CD14-positive monocyte (primary cell): ENCODE measurements around the gene LRRC47. TPM values are rescaled to one million over a fixed set of nuclear protein-coding genes. Genes with fewer than 3 reads are reported as not detected.

Source experiments
- DNase-seq, 3 donors: peaks; one replicate each; pipeline ENCODE4 v3.0.0-alpha.2; 2011 to 2022
- H2AFZ ChIP-seq: 2 replicates; pipeline ENCODE4 v1.6.0; 2012; ENCODE audit warnings: mild to moderate bottlenecking, low read depth, low read length, inconsistent platforms; ENCODE audit not compliant: insufficient read depth, poor library complexity, severe bottlenecking
- H3K27ac ChIP-seq, 2 donors: 1 replicate in 1 of 2; 2 replicates in 1 of 2; pipeline ENCODE4 v1.5.1; 2012 to 2013; ENCODE audit warnings: low read length in 2 of 2, control low read depth in 1 of 2, inconsistent platforms in 1 of 2, low read depth in 1 of 2, mild to moderate bottlenecking in 1 of 2
- H3K27me3 ChIP-seq, 2 donors: one replicate each; pipeline versions ENCODE4 v1.6.0 to v1.6.1; 2011 to 2013; ENCODE audit warnings: low read length in 2 of 2; ENCODE audit not compliant: control insufficient read depth in 2 of 2, insufficient read depth in 2 of 2
- H3K36me3 ChIP-seq, 2 donors: replicated peaks in 1 of 2; 1 replicate in 1 of 2; 2 replicates in 1 of 2; pipeline versions ENCODE4 v1.5.1 to v1.6.1; 2012 to 2013; ENCODE audit warnings: low read length in 2 of 2, control low read depth in 1 of 2, inconsistent platforms in 1 of 2, mild to moderate bottlenecking in 1 of 2; ENCODE audit not compliant: insufficient read depth in 2 of 2, control insufficient read depth in 1 of 2
- H3K4me1 ChIP-seq, 2 donors: 1 replicate in 1 of 2; 2 replicates in 1 of 2; pipeline versions ENCODE4 v1.5.1 to v1.6.1; 2012 to 2013; ENCODE audit warnings: low read length in 2 of 2, control low read depth in 1 of 2, inconsistent platforms in 1 of 2, mild to moderate bottlenecking in 1 of 2, moderate library complexity in 1 of 2; ENCODE audit not compliant: insufficient read depth in 2 of 2, control insufficient read depth in 1 of 2
- H3K4me2 ChIP-seq: replicated peaks from 2 replicates; pipeline ENCODE3; 2012; ENCODE audit warnings: low read length, moderate library complexity, mild to moderate bottlenecking; ENCODE audit not compliant: poor library complexity, severe bottlenecking; ENCODE audit errors: extremely low read depth
- H3K4me3 ChIP-seq, 3 experiments: fragments of 200-600 bp in 1 of 3; sonication (generic) in 1 of 3; replicated peaks in 1 of 3; 1 replicate in 2 of 3; 2 replicates in 1 of 3; pipeline ENCODE4 v1.5.1; 2011 to 2013; ENCODE audit warnings: low read length in 3 of 3, mild to moderate bottlenecking in 3 of 3, control low read depth in 2 of 3, low read depth in 2 of 3, inconsistent platforms in 1 of 3, moderate library complexity in 1 of 3
- H3K79me2 ChIP-seq: 2 replicates; pipeline ENCODE4 v1.6.0; 2012; ENCODE audit warnings: mild to moderate bottlenecking, control low read depth, inconsistent platforms, low read length, moderate library complexity; ENCODE audit not compliant: insufficient read depth
- H3K9ac ChIP-seq: 2 replicates; pipeline ENCODE4 v1.6.0; 2017; ENCODE audit warnings: low read length, mild to moderate bottlenecking; ENCODE audit not compliant: insufficient read depth, poor library complexity, severe bottlenecking
- H3K9me3 ChIP-seq, 2 donors: replicated peaks in 1 of 2; 1 replicate in 1 of 2; 2 replicates in 1 of 2; pipeline versions ENCODE4 v1.5.1 to v1.6.1; 2012 to 2013; ENCODE audit warnings: low read length in 2 of 2, control low read depth in 1 of 2; ENCODE audit not compliant: control insufficient read depth in 1 of 2, insufficient read depth in 1 of 2
- H4K20me1 ChIP-seq: 2 replicates; pipeline ENCODE4 v1.6.0; 2012; ENCODE audit warnings: mild to moderate bottlenecking, low read length, control low read depth, moderate library complexity; ENCODE audit not compliant: insufficient read depth
- H3K27ac Mint-ChIP-seq, 7 donors: one replicate each; pipeline ENCODE4 v1.8.0; 2020; ENCODE audit warnings: mild to moderate bottlenecking in 7 of 7, mixed read lengths in 7 of 7, moderate library complexity in 6 of 7, inconsistent platforms in 2 of 7
- H3K27me3 Mint-ChIP-seq, 3 donors: one replicate each; pipeline ENCODE4 v1.8.0; 2021 to 2022; ENCODE audit warnings: low read depth in 3 of 3, mild to moderate bottlenecking in 3 of 3, mixed read lengths in 3 of 3, moderate library complexity in 3 of 3, inconsistent platforms in 1 of 3
- H3K36me3 Mint-ChIP-seq, 2 donors: one replicate each; pipeline ENCODE4 v1.8.0; 2020; ENCODE audit warnings: mixed read lengths in 2 of 2, inconsistent platforms in 1 of 2, mild to moderate bottlenecking in 1 of 2
- H3K4me1 Mint-ChIP-seq: one replicate; pipeline ENCODE4 v1.8.0; 2020; ENCODE audit warnings: mild to moderate bottlenecking, mixed read lengths
- H3K4me3 Mint-ChIP-seq, 2 donors: one replicate each; pipeline ENCODE4 v1.8.0; 2020; ENCODE audit warnings: mild to moderate bottlenecking in 2 of 2, mixed read lengths in 2 of 2, moderate library complexity in 1 of 2
- H3K9me3 Mint-ChIP-seq, 7 donors: one replicate each; pipeline ENCODE4 v1.8.0; 2020 to 2022; ENCODE audit warnings: mixed read lengths in 7 of 7, mild to moderate bottlenecking in 6 of 7, moderate library complexity in 6 of 7, inconsistent platforms in 2 of 7
- whole genome bisulfite sequencing: methylation state at CpG from one replicate; pipeline ENCODE4 v1.1.5; 2013; ENCODE audit warnings: missing lambda C conversion rate; ENCODE audit not compliant: insufficient coverage; 5-methylcytosine and 5-hydroxymethylcytosine counted together
- intact Hi-C, 2 donors: fragments of 100-400 bp; cut with micrococcal nuclease; formaldehyde crosslinking; loops; one replicate each; pipeline versions ENCODE4 v1.15.0 to v1.15.1; 2023
- polyA plus RNA-seq, 3 donors: library from polyadenylated mRNA; depleted of rRNA in 1 of 3; unstranded in 2 of 3; stranded (reverse) in 1 of 3; fragments of 300-500 nt in 2 of 3; fragments of >200 nt in 1 of 3; fragmentation: Illumina TruSeq in 2 of 3; gene quantifications; 1 replicate in 2 of 3; 2 replicates in 1 of 3; pipeline ENCODE4 v1.2.3, GENCODE V29; 2012 to 2021
- TF ChIP-seq, protein P1 (sequence below): fragments of 200-600 bp; IDR thresholded peaks from one replicate; pipeline ENCODE4 v1.8.0; 2022; ENCODE audit warnings: antibody characterized with exemption, mild to moderate bottlenecking

LRRC47 gene
- polyA plus RNA-seq, 3 donors = 17.8 to 24.8 (median 18.0) TPM

DNA sequence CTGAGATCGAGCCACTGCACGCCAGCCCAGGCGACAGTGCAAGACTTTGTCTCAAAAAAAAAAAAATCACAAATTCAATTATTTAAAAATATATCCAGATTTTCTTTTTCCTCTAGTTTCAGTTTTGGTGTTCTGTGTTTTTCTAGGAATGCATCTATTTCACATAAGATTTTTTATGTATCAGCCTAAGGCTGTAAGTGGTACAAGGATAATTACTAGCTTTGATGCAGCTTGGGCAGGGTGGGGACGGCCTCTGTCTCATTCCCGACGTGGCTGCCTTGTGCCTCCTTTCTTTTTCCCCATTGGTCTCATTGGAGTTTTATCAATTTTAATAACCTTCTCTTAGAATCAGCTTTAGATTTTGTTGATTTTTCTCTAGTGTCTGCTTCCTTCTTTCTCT lies 37.1 kb downstream of the LRRC47 start:
- Mint-ChIP-seq H3K36me3 (no peaks in the 10 kb centered on the region), H3K9me3 (peaks cover 0 to 11% (median 4%) of the 10 kb centered on the region in 7 donors), H3K27ac (no peak overlapping the region), H3K4me3 (no peak overlapping the region), H3K27me3 (peaks cover 5 to 22% (median 6%) of the 10 kb centered on the region in 3 donors), H3K4me1 (no peaks in the 10 kb centered on the region)
- Histone ChIP-seq H3K27ac (no peak overlapping the region), H3K9ac (no peak overlapping the region), H4K20me1 (no peaks in the 10 kb centered on the region), H3K4me2 (no peak overlapping the region), H3K79me2 (no peaks in the 10 kb centered on the region), H3K4me1 (no peaks in the 10 kb centered on the region), H3K27me3 (peaks cover 0 to 7% of the 10 kb centered on the region in 2 donors), H3K4me3 (no peak overlapping the region), H3K36me3 (no peaks in the 10 kb centered on the region), H2AFZ (no peak overlapping the region), H3K9me3 (no peaks in the 10 kb centered on the region)
- intact Hi-C loops = no loop called here
- TF ChIP-seq, protein P1, sequence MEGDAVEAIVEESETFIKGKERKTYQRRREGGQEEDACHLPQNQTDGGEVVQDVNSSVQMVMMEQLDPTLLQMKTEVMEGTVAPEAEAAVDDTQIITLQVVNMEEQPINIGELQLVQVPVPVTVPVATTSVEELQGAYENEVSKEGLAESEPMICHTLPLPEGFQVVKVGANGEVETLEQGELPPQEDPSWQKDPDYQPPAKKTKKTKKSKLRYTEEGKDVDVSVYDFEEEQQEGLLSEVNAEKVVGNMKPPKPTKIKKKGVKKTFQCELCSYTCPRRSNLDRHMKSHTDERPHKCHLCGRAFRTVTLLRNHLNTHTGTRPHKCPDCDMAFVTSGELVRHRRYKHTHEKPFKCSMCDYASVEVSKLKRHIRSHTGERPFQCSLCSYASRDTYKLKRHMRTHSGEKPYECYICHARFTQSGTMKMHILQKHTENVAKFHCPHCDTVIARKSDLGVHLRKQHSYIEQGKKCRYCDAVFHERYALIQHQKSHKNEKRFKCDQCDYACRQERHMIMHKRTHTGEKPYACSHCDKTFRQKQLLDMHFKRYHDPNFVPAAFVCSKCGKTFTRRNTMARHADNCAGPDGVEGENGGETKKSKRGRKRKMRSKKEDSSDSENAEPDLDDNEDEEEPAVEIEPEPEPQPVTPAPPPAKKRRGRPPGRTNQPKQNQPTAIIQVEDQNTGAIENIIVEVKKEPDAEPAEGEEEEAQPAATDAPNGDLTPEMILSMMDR = no peak
- DNase-seq = no peak
- WGBS = no CpG with 5 or more reads among the region's 6 CpGs

DNA sequence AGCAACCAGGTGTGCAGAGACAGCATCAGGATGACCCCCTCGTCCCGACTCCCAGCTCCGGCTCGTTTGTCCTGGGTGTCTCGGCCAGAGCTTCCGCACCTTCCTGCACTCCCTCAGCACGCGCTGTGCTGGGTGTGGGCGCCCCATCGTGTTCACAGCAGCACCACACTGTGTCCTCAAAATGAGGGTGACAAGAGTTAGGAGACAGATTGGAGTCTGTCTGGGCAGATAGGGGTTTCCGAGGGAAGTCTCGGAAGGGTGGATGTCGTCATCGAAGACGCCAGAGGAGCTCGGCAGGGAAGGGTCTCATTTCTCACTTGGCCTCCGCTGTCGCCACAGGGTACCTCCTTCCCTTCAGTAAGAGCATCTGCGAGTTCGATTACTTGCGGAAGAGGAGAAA lies 39.9 kb downstream of the LRRC47 start:
- H3K79me2 ChIP-seq = no peaks in the 10 kb centered on the region

More for the DNA sequence above, 39.9 kb downstream of the LRRC47 start:
- H3K36me3 ChIP-seq = no peaks in the 10 kb centered on the region
- peaks cover 5 to 19% (median 5%) of the 10 kb centered on the region in 3 donors for H3K27me3 Mint-ChIP-seq
- no peak overlapping the region for H3K4me3 Mint-ChIP-seq
- no peaks in the 10 kb centered on the region for H4K20me1 ChIP-seq
- no peaks in the 10 kb centered on the region for H3K4me1 Mint-ChIP-seq
- H3K9me3 ChIP-seq = no peaks in the 10 kb centered on the region
- intact Hi-C loops = no loop called here
- 89% methylated on average over 21 of the region's 21 CpGs for WGBS
- TF ChIP-seq, protein P1 = no peak
- H3K4me3 ChIP-seq = no peak overlapping the region
- H3K36me3 Mint-ChIP-seq = no peaks in the 10 kb centered on the region
- H2AFZ ChIP-seq = no peak overlapping the region
- H3K27ac Mint-ChIP-seq = no peak overlapping the region
- no peaks in the 10 kb centered on the region for H3K4me1 ChIP-seq
- H3K27me3 ChIP-seq = peaks cover 0 to 7% of the 10 kb centered on the region in 2 donors
- H3K27ac ChIP-seq = no peak overlapping the region
- H3K4me2 ChIP-seq = no peak overlapping the region
- no peak for DNase-seq
- H3K9ac ChIP-seq = no peak overlapping the region
- H3K9me3 Mint-ChIP-seq = peaks cover 0 to 14% (median 4%) of the 10 kb centered on the region in 7 donors
